A673 (cell line): ENCODE data around the gene DDC.

Source experiments
- EZH2 ChIP-seq: fragments of 200-600 bp; sonication (generic); IDR thresholded peaks from 2 replicates; pipeline ENCODE4 v1.6.1; 2017; ENCODE audit warnings: borderline replicate concordance, low read depth, mild to moderate bottlenecking, mixed read lengths, antibody characterized with exemption, low read length; ENCODE audit not compliant: poor library complexity, severe bottlenecking
- TF ChIP-seq, protein P1 (sequence below): fragments of 300-800, 200-600 bp; sonication (generic); conservative IDR thresholded peaks from 2 replicates; pipeline ENCODE4 v1.5.1; 2017; ENCODE audit warnings: low read depth, mild to moderate bottlenecking, antibody characterized with exemption, low read length, moderate library complexity, mixed read lengths

DNA sequence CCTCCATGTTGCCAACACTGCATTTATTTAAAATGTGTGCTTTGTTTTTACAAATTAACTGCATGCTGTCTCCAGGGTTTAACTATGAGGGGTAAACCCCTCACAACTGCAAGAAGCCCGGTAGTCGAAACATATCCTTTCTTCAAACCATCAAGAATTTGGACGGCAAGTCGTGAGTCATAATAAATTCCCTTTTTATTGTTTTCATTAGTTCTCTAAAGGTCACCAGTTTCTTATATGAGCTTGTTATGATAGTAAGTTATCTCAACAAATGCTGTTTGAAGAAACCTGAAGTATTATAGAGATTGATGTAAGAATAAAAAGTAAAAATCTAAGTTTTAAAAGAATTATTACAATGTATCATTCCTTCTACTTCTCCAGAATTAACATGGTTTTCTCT, 102.8 kb downstream of the DDC start:
- TF ChIP-seq, protein P1, sequence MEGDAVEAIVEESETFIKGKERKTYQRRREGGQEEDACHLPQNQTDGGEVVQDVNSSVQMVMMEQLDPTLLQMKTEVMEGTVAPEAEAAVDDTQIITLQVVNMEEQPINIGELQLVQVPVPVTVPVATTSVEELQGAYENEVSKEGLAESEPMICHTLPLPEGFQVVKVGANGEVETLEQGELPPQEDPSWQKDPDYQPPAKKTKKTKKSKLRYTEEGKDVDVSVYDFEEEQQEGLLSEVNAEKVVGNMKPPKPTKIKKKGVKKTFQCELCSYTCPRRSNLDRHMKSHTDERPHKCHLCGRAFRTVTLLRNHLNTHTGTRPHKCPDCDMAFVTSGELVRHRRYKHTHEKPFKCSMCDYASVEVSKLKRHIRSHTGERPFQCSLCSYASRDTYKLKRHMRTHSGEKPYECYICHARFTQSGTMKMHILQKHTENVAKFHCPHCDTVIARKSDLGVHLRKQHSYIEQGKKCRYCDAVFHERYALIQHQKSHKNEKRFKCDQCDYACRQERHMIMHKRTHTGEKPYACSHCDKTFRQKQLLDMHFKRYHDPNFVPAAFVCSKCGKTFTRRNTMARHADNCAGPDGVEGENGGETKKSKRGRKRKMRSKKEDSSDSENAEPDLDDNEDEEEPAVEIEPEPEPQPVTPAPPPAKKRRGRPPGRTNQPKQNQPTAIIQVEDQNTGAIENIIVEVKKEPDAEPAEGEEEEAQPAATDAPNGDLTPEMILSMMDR, result no peak
- TF ChIP-seq EZH2, result no peak
